Measurements from ENCODE around the gene PI4KA.

GRCh38 chr22:20852076-20852475, 6.5 kb downstream of the PI4KA start:
- TF ChIP-seq CTCF (IDR thresholded peaks at IDR 0.05) (no peak), POLR2AphosphoS5 (IDR thresholded peaks at IDR 0.05) (no peak), POLR2A (IDR thresholded peaks at IDR 0.05; ENCODE audit: low read depth) (no peak), EP300 (IDR thresholded peaks at IDR 0.05) (no peak)

Data from esophagus muscularis mucosa (tissue), 4 donors.